Omental fat pad (tissue), 4 donors: ENCODE results near the gene SNRPB. TPM values are rescaled to one million over a fixed set of nuclear protein-coding genes. Genes with fewer than 3 reads are reported as not detected.

Experiments
- ATAC-seq: fragments of 150-250 bp; one replicate; pipeline ENCODE4 v1.9.1; 2016; ENCODE audit warnings: mild to moderate bottlenecking, moderate library complexity; ENCODE audit not compliant: low FRiP score
- DNase-seq: peaks from one replicate; pipeline ENCODE4 v3.0.0-alpha.2; 2019; ENCODE audit warnings: low spot score
- total RNA-seq, 4 donors: library from RNA; depleted of rRNA; stranded (reverse); fragments of >200 nt; gene quantifications; one replicate each; pipeline ENCODE4 v1.1.0, GENCODE V29; 2016
- TF ChIP-seq, protein P1 (sequence below), 3 donors: fragments of 450-650 bp; IDR thresholded peaks; one replicate each; pipeline ENCODE4 v1.5.1; 2016 to 2017; ENCODE audit warnings: antibody characterized with exemption in 3 of 3, mild to moderate bottlenecking in 3 of 3, moderate library complexity in 2 of 3

SNRPB gene
- total RNA-seq, 4 donors from 2014 or later = 119 to 267 (median 170) TPM

GRCh38 chr20:2460752-2461424 lies 9.7 kb downstream of the SNRPB start:
- DNase-seq = no peak
- no peak for ATAC-seq
- TF ChIP-seq, protein P1, sequence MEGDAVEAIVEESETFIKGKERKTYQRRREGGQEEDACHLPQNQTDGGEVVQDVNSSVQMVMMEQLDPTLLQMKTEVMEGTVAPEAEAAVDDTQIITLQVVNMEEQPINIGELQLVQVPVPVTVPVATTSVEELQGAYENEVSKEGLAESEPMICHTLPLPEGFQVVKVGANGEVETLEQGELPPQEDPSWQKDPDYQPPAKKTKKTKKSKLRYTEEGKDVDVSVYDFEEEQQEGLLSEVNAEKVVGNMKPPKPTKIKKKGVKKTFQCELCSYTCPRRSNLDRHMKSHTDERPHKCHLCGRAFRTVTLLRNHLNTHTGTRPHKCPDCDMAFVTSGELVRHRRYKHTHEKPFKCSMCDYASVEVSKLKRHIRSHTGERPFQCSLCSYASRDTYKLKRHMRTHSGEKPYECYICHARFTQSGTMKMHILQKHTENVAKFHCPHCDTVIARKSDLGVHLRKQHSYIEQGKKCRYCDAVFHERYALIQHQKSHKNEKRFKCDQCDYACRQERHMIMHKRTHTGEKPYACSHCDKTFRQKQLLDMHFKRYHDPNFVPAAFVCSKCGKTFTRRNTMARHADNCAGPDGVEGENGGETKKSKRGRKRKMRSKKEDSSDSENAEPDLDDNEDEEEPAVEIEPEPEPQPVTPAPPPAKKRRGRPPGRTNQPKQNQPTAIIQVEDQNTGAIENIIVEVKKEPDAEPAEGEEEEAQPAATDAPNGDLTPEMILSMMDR (IDR thresholded peaks at IDR 0.05) = no peak

- TF ChIP-seq, protein P1 (IDR thresholded peaks at IDR 0.05) = no peak
- no peak for DNase-seq
- ATAC-seq = no peak
These were observed 10.4 kb downstream of the SNRPB start for GRCh38 chr20:2459981-2460751.

DNA sequence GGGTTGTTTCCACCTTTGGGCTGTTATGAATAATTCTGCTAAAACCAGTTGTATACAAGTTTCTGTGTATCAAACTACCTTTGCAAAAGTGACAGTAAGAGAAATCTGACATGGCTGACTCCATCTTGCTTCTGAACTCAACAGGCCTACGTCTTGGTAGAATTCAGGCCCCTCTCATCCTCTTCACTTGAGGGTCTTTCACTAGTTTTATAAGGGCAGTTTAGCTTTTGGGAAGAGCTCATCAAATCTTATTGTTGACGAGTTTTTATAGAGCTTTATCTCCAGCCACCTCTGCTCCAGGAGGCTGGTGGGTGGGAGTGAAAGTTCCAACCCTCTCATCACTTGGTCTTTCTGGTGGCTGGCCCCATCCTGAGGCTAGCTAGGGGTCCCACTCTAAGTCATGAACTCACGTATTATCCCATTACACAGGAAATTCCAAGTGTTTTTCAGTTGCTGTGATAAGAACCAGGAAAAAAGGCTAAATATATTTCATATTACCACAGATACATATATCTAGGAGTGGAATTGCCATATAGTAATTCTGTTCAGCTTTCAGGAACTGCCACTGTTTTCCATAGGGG lies 11.6 kb downstream of the SNRPB start:
- no peak for DNase-seq
- ATAC-seq = no peak
- TF ChIP-seq, protein P1 (IDR thresholded peaks at IDR 0.05) = no peak

- TF ChIP-seq, protein P1 (IDR thresholded peaks at IDR 0.05) = no peak
- ATAC-seq (no peak), DNase-seq (no peak)
These were observed 14.7 kb downstream of the SNRPB start for GRCh38 chr20:2455771-2456497.

DNA sequence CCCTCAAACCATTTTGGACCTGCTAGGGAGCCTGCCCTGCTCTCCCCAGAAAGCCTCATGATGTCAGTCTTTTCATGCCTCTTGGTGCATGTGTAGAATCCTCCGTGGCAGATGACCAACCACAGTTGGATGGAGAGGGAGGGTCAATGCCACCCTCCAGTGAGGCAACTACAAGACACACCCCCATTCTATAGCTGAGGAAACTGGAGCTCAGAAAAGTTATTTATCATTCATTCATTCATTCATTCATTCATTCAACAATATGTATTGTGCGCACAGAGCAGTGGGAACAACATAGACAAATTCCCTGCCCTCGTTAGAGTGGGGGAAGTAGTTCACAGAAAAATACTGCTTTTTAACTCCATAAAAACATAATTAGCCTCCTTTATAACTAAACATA lies 16.8 kb downstream of the SNRPB start:
- TF ChIP-seq, protein P1 (IDR thresholded peaks at IDR 0.05) = no peak
- ATAC-seq (no peak), DNase-seq (no peak)

DNA sequence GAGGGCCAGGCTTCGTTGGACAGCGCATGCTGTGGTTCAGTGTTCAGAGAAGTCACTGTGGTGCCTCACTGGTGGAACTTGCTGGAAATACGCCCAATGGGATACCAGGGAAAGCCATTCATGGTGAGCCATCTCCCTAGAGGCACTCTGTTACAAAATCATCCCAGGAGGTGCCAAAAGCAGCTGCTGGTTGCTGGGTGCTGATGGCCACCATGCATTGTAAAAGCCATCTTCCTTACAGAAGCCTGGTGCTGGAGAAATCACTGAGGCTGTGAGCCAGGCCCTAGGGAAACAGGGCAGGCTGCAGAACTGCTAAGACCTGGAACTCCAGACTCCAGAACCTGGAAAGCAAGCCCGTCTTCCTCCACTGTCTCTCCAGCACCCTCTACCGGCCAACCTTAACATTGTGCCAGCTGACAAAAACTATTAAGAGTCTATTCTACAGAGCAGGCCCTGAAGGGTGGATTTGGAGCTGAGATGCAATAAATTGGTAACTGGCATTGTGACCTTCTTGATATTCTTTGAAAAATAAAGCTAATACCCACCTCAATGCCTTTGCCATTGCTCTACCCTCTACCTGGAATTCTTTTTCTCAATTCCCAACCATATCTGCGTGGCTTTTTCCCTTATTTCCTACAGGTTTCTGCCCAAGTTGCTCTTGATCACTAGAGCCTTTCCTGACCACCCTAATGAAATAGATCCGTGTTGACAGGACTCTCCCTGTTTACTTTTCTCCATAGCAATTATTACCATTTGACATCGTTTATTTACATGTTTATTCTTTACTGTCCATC lies 18.5 kb downstream of the SNRPB start:
- TF ChIP-seq, protein P1 (IDR thresholded peaks at IDR 0.05) = peak in 1 of 3 donors; percentile 57
- DNase-seq (peak; percentile 62), ATAC-seq (peak; percentile 66)
